Keratinocyte (primary cell): ENCODE measurements around the gene SPACA1. TPM values are rescaled to one million over a fixed set of nuclear protein-coding genes. Genes with fewer than 3 reads are reported as not detected.

Experiments
- DNase-seq: peaks from one replicate; pipeline ENCODE4 v3.0.0-alpha.2; 2011; ENCODE audit warnings: low read depth, missing footprints, low spot score
- FAIRE-seq: peaks from 2 replicates; lab custom pipeline; 2011; peaks lifted over from hg19 to GRCh38; lab: Jason Lieb, UNC
- H2AFZ ChIP-seq: 2 replicates; pipeline ENCODE4 v1.6.0; 2012; ENCODE audit warnings: low read length, control low read depth, inconsistent platforms; ENCODE audit not compliant: control insufficient read depth
- H3K27ac ChIP-seq: 2 replicates; pipeline ENCODE4 v1.5.1; 2011; ENCODE audit warnings: low read length; ENCODE audit not compliant: control insufficient read depth, insufficient read depth
- H3K27me3 ChIP-seq: 3 replicates; pipeline ENCODE4 v1.6.0; 2011; ENCODE audit warnings: low read length; ENCODE audit not compliant: control insufficient read depth, insufficient read depth; ENCODE audit errors: extremely low read depth
- H3K36me3 ChIP-seq, 2 experiments: 2 replicates in 1 of 2; 3 replicates in 1 of 2; pipeline ENCODE4 v1.5.1; 2011; ENCODE audit warnings: low read length in 2 of 2, mild to moderate bottlenecking in 1 of 2; ENCODE audit not compliant: control insufficient read depth in 2 of 2, insufficient read depth in 2 of 2; ENCODE audit errors: extremely low read depth in 1 of 2
- H3K4me1 ChIP-seq: 3 replicates; pipeline ENCODE4 v1.5.1; 2011; ENCODE audit warnings: low read length; ENCODE audit not compliant: control insufficient read depth, insufficient read depth; ENCODE audit errors: extremely low read depth
- H3K4me2 ChIP-seq: 3 replicates; pipeline ENCODE4 v1.6.0; 2011; ENCODE audit warnings: low read depth, low read length; ENCODE audit not compliant: control insufficient read depth, insufficient read depth; ENCODE audit errors: extremely low read depth
- H3K4me3 ChIP-seq, 3 experiments: fragments of 200-600 bp in 1 of 3; sonication (generic) in 1 of 3; 2 replicates in 2 of 3; 3 replicates in 1 of 3; pipeline ENCODE4 v1.5.1; 2011 to 2016; ENCODE audit warnings: low read length in 3 of 3, mild to moderate bottlenecking in 3 of 3, control low read depth in 2 of 3, inconsistent platforms in 1 of 3, low read depth in 1 of 3, mixed read lengths in 1 of 3, mixed run types in 1 of 3, moderate library complexity in 1 of 3; ENCODE audit not compliant: control insufficient read depth in 2 of 3, insufficient read depth in 2 of 3; ENCODE audit errors: extremely low read depth in 1 of 3
- H3K79me2 ChIP-seq: 2 replicates; pipeline ENCODE4 v1.6.0; 2012; ENCODE audit warnings: low read length; ENCODE audit not compliant: control insufficient read depth, insufficient read depth
- H3K9ac ChIP-seq: 3 replicates; pipeline ENCODE4 v1.6.0; 2011; ENCODE audit warnings: low read length; ENCODE audit not compliant: control insufficient read depth, insufficient read depth; ENCODE audit errors: extremely low read depth
- H3K9me1 ChIP-seq: 3 replicates; pipeline ENCODE4 v1.6.0; 2011; ENCODE audit warnings: low read length; ENCODE audit not compliant: control insufficient read depth, insufficient read depth; ENCODE audit errors: extremely low read depth
- H3K9me3 ChIP-seq: 2 replicates; pipeline ENCODE4 v1.5.1; 2012; ENCODE audit warnings: low read depth, low read length; ENCODE audit not compliant: control insufficient read depth
- H4K20me1 ChIP-seq: 3 replicates; pipeline ENCODE4 v1.6.0; 2011; ENCODE audit warnings: low read length; ENCODE audit not compliant: control insufficient read depth, insufficient read depth; ENCODE audit errors: extremely low read depth
- dilution Hi-C: fragments of 300-500 bp; cut with MboI; formaldehyde crosslinking; loops from one replicate; pipeline ENCODE4 v1.7.0; 2020; ENCODE audit warnings: low sequenced_read_pairs; ENCODE audit not compliant: extremely low pct_ligation_motif_present
- polyA plus RNA-seq, 5 experiments: library from polyadenylated mRNA; depleted of rRNA in 3 of 5; stranded (reverse) in 3 of 5; stranded (forward) in 1 of 5; unstranded in 1 of 5; fragments of >200 nt; gene quantifications; 1 replicate in 1 of 5; 2 replicates in 3 of 5; 3 replicates in 1 of 5; pipeline versions ENCODE4 v1.2.1 to v1.2.3, GENCODE V29; 2011 to 2012; ENCODE audit warnings: missing spikeins in 2 of 5, low read depth in 1 of 5, low replicate concordance in 1 of 5
- TF ChIP-seq, protein P1 (sequence below), 3 experiments: IDR thresholded peaks in 1 of 3; conservative IDR thresholded peaks in 1 of 3; optimal IDR thresholded peaks in 1 of 3; 2 replicates in 2 of 3; 3 replicates in 1 of 3; pipeline versions ENCODE3 to v1.5.1; 2011; ENCODE audit warnings: low read length in 3 of 3, mild to moderate bottlenecking in 3 of 3, moderate library complexity in 2 of 3, control low read depth in 1 of 3, inconsistent platforms in 1 of 3; ENCODE audit not compliant: insufficient read depth in 2 of 3; ENCODE audit errors: extremely low read depth in 1 of 3

SPACA1 gene
- polyA plus RNA-seq, 1 donor (not counting 4 experiments of a cell fraction or from before 2014, with no cell fraction given), result not detected

DNA sequence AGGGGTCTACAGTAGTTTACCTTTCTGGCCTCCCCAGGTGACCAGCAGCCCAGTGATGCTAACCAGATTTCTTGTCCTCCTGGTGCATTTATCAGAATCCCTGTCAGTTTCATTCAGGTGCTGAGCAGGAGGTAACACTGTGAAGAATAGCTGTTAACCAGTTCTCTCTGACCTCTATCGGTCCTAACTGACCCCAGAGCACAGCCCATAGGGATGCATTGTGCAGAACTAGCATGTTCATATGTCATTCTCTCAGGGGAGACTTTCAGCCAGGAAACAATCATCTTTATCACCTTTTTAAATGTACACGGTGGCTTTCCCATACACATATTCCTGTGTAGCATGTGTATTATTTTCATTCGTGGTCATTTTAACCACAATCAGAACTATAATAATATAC is 68.6 kb downstream of the SPACA1 start:
- no peaks in the 10 kb centered on the region for H3K9me1 ChIP-seq
- H2AFZ ChIP-seq, result no peak overlapping the region
- no peak overlapping the region for H3K9ac ChIP-seq
- H3K4me1 ChIP-seq, result no peaks in the 10 kb centered on the region
- no peak overlapping the region for H3K27ac ChIP-seq
- no peaks in the 10 kb centered on the region for H3K79me2 ChIP-seq
- H3K9me3 ChIP-seq, result no peaks in the 10 kb centered on the region
- dilution Hi-C loops, result no loop called here
- no peak overlapping the region for H3K4me2 ChIP-seq
- H3K27me3 ChIP-seq, result no peaks in the 10 kb centered on the region
- FAIRE-seq (no peak), DNase-seq (no peak)
- H3K4me3 ChIP-seq, result no peak overlapping the region
- TF ChIP-seq, protein P1, sequence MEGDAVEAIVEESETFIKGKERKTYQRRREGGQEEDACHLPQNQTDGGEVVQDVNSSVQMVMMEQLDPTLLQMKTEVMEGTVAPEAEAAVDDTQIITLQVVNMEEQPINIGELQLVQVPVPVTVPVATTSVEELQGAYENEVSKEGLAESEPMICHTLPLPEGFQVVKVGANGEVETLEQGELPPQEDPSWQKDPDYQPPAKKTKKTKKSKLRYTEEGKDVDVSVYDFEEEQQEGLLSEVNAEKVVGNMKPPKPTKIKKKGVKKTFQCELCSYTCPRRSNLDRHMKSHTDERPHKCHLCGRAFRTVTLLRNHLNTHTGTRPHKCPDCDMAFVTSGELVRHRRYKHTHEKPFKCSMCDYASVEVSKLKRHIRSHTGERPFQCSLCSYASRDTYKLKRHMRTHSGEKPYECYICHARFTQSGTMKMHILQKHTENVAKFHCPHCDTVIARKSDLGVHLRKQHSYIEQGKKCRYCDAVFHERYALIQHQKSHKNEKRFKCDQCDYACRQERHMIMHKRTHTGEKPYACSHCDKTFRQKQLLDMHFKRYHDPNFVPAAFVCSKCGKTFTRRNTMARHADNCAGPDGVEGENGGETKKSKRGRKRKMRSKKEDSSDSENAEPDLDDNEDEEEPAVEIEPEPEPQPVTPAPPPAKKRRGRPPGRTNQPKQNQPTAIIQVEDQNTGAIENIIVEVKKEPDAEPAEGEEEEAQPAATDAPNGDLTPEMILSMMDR (optimal IDR thresholded peaks at IDR 0.05 in 1 of 3, IDR thresholded peaks at IDR 0.05 in 1 of 3, conservative IDR thresholded peaks at IDR 0.05 in 1 of 3; ENCODE audit: extremely low read depth in 1 of 3, insufficient read depth in 2 of 3, low read length in 3 of 3), result no peak
- H3K36me3 ChIP-seq, result no peaks in the 10 kb centered on the region
- no peaks in the 10 kb centered on the region for H4K20me1 ChIP-seq

Other genes with a start within 250 kb of the SPACA1 start
- gene CNR1, start 118.5 kb downstream of the SPACA1 start, polyA plus RNA-seq, result not detected in 3 replicates